OCI-LY7 (cell line): ENCODE data around the gene JAK3.

Experiments used
- CTCF ChIP-seq: fragments of 200-600 bp; sonication (generic); conservative IDR thresholded peaks from 2 replicates; pipeline ENCODE4 v1.5.1; 2014; ENCODE audit warnings: mild to moderate bottlenecking, antibody characterized with exemption, low read length, moderate library complexity, mixed read lengths
- EZH2phosphoT487 ChIP-seq: fragments of 200-600 bp; sonication (generic); IDR thresholded peaks from 2 replicates; pipeline ENCODE4 v1.6.1; 2018; ENCODE audit warnings: low read depth, borderline replicate concordance, mild to moderate bottlenecking, mixed run types, antibody characterized with exemption, low read length, moderate library complexity, mixed read lengths

GRCh38 chr19:17865364-17866311, 17.9 kb upstream of the JAK3 start:
- TF ChIP-seq CTCF (no peak), EZH2phosphoT487 (no peak)
